Skeletal muscle satellite cell (primary cell): Measurements from ENCODE around the gene PDIA2.

Experiments used
- H3K27me3 ChIP-seq: 2 replicates; pipeline ENCODE4 v1.7.0; 2013; ENCODE audit warnings: low read length; ENCODE audit not compliant: control insufficient read depth, insufficient read depth
- H3K36me3 ChIP-seq: 2 replicates; pipeline ENCODE4 v1.7.0; 2013; ENCODE audit warnings: mild to moderate bottlenecking, control low read depth, low read length; ENCODE audit not compliant: insufficient read depth
- H3K4me1 ChIP-seq: 2 replicates; pipeline ENCODE4 v1.7.0; 2013; ENCODE audit warnings: low read length; ENCODE audit not compliant: control insufficient read depth, insufficient read depth
- H3K4me2 ChIP-seq: 2 replicates; pipeline ENCODE4 v1.7.0; 2013; ENCODE audit warnings: mild to moderate bottlenecking, low read length
- H3K4me3 ChIP-seq: 2 replicates; pipeline ENCODE4 v1.7.0; 2013; ENCODE audit warnings: low read length
- H3K9ac ChIP-seq: 2 replicates; pipeline ENCODE4 v1.7.0; 2013; ENCODE audit warnings: mild to moderate bottlenecking, low read depth, low read length, moderate library complexity
- H3K9me3 ChIP-seq: replicated peaks from 2 replicates; pipeline ENCODE4 v1.7.0; 2013; ENCODE audit warnings: mild to moderate bottlenecking, control low read depth, low read length

The PDIA2 gene

DNA sequence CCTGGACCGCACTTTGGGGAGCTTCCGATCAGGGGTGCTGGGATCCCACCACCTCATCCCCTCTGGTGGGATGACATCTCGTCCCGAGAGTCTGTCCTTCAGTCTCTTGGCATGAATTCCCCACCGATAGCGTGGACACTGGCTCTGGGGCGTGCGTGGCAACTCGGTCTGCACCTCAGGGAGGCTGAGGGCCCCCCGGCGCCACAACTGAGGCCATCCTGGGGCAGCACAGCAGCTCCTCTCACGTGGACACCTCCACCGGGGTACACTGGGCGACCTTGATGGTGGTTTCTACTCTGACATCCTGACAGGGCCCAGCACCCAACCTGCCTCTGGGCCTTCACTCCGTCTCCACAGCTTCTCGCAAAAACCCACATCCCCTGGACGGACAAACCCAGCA, 8.6 kb downstream of the PDIA2 start:
- Histone ChIP-seq H3K27me3 (no peaks in the 10 kb centered on the region), H3K36me3 (peaks cover 24% of the 10 kb centered on the region), H3K9ac (no peak overlapping the region)

DNA sequence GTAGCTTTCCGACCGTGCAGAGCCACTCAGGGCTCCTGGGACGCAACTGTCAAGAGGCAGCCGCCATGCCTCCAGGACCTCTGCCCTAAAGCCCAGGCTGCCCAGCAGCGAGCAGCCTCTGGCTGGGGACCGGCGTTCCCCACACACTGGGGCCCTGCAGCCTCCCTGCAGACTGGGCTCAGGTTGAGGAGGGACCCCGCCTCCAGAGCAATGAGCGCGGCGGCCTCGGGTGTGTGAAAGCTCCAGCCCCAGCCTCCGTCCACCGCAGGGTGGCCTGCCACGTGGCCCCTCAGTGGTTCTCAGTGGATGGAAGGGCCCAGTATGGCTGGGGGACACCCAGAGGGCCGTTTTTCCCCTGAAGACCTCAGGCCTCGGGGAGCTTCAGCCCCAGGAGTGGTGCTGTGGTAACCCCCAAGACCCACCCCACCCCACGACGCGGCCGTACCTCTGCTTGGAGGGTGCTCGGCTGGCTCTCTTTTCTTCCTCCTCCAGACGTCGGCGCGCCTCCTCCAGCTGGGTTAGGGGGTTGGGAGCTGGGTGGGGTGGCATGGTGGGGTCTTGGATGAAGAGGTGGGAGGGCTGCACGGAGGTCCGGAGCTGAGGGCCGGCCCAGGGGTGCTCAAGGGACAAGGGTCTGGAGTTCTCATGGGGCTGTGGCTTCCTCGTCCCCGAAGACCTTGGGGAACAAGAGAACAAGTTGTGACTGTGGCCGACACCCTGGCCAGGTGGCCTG, 10.2 kb downstream of the PDIA2 start:
- Histone ChIP-seq H3K4me1 (no peaks in the 10 kb centered on the region), H3K27me3 (no peaks in the 10 kb centered on the region), H3K9me3 (no peaks in the 10 kb centered on the region), H3K4me2 (no peak overlapping the region), H3K9ac (no peak overlapping the region), H3K36me3 (peaks cover 24% of the 10 kb centered on the region), H3K4me3 (no peak overlapping the region)

More for the DNA sequence above, 8.6 kb downstream of the PDIA2 start:
- Histone ChIP-seq H3K4me1 (no peaks in the 10 kb centered on the region), H3K4me3 (no peak overlapping the region), H3K9me3 (no peaks in the 10 kb centered on the region), H3K4me2 (no peak overlapping the region)

DNA sequence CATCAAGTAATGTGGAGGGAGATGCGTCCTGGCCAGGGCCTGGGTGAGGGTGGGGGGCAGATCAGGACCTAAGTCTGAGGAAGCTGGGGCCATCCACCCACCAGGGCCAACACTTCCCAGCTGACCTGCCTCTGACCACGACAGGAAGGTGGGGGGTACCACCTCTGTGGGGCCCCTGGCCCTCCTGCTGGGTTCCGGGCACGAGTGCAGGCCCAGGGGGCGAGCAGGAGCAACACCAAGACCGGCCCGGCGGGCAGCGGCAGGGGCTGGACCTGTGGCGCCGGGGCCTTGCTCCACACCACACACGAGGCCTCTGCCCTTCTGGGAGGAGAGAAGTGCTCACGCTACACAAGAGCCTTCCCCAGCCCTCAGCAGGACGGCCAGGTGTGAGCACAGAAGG, 13.3 kb downstream of the PDIA2 start:
- Histone ChIP-seq H3K4me1 (no peaks in the 10 kb centered on the region), H3K36me3 (peaks cover 20% of the 10 kb centered on the region), H3K4me2 (no peak overlapping the region), H3K4me3 (no peak overlapping the region), H3K9ac (no peak overlapping the region), H3K27me3 (no peaks in the 10 kb centered on the region), H3K9me3 (no peaks in the 10 kb centered on the region)

DNA sequence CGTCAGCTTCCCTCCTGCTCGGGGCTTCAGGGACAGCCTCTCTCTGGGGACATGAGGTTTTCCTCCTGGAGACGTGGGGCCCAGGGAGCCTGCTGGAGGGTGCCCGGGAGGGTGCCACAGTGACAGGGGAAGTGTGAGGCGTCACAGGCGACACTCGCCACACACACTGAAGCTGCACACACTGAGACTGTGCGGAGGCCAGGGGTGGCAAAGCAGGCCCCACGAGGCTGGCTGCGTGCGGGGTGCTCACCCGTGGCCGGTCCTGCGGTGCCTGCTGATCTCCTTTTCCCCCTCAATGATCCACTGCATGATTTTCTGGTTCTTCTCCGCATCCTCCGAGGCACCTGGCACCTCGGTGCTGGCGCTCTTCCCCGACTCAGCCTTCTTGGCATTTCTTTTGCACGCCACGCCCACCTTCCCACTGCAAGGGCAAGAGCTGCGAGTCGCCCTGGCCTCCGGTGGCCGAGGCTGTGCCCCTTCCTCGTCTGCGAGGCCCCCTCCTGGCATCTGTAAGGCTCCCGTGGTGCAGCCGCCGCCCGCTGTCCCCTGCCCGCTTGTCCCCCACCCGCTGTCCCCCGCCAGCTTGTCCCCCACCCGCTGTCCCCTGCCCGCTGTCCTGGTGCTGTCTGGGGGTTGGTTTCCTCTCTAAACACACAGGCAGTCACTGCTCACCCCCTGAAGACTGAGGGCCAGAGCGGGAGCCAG, 14.0 kb downstream of the PDIA2 start:
- no peaks in the 10 kb centered on the region for H3K27me3 ChIP-seq
- H3K4me1 ChIP-seq: no peaks in the 10 kb centered on the region
- no peak overlapping the region for H3K9ac ChIP-seq
- peaks cover 18% of the 10 kb centered on the region for H3K36me3 ChIP-seq
- no peak overlapping the region for H3K4me2 ChIP-seq
- no peaks in the 10 kb centered on the region for H3K9me3 ChIP-seq
- no peak overlapping the region for H3K4me3 ChIP-seq

DNA sequence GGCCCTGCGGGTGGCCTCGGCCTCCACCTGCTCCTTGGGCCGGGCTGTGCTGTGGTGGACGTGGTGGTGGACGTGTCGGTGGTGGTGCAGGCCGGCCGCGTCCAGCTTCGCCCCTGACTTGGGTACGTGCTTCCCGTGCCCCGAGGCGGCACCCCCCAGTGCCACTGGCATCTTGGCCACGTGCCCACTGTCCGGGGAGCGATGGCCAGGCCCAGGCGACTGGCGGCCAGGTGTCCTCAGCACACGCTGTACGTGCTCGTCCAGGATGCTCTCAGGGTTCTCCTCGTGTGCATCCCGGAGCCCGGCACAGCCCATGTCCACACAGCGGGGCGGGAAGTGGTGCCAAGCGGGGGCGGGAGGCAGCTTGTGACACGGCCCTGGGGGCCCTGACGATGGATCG, 14.9 kb downstream of the PDIA2 start:
- H3K9me3 ChIP-seq: no peaks in the 10 kb centered on the region
- H3K9ac ChIP-seq: no peak overlapping the region
- no peaks in the 10 kb centered on the region for H3K4me1 ChIP-seq
- no peak overlapping the region for H3K4me3 ChIP-seq
- H3K4me2 ChIP-seq: no peak overlapping the region
- H3K27me3 ChIP-seq: no peaks in the 10 kb centered on the region
- H3K36me3 ChIP-seq: peaks cover 13% of the 10 kb centered on the region

DNA sequence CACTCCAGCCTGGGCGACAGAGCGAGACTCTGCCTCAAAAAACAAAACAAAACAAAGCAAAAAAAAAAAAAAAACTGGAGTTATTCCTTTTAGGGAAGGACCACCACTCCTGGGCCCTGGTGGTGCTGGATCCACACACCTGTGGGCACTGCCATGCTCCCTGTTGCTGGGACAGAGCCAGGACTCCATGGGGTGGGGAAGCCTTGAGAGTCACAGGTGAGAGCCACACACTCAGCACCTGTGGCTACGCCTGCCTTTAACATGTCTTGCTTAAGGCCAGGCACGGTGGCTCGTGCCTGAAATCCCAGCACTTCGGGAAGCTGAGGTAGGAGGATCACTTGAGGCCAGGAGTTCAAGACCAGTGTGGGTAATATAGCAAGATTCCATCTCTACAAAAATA, 18.3 kb downstream of the PDIA2 start:
- Histone ChIP-seq H3K9me3 (no peaks in the 10 kb centered on the region), H3K4me3 (no peak overlapping the region), H3K4me1 (no peaks in the 10 kb centered on the region), H3K36me3 (peaks cover 16% of the 10 kb centered on the region), H3K9ac (no peak overlapping the region), H3K4me2 (no peak overlapping the region), H3K27me3 (no peaks in the 10 kb centered on the region)

DNA sequence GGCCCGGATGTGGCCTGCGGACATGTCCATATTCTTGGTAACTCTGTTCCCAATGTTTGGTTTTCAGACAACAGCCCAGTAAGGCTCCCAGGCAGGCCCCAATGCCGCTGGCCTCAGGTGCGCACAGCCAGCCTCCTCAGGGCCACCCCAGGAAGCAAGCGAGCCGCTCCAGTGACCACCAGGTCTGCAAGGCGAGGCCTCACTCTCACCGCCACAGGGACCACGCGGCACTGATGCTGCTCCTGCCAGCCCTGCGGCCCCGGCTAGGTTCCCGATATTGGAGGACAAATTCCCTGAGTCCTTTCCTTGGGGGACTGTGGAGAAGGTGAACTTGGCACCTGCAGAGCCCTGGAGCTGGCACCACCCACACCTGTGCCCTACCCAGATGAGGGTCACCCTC, 19.0 kb downstream of the PDIA2 start:
- Histone ChIP-seq H3K27me3 (no peaks in the 10 kb centered on the region), H3K4me3 (no peak overlapping the region), H3K9me3 (no peaks in the 10 kb centered on the region), H3K9ac (no peak overlapping the region), H3K36me3 (peaks cover 12% of the 10 kb centered on the region), H3K4me2 (no peak overlapping the region), H3K4me1 (no peaks in the 10 kb centered on the region)

DNA sequence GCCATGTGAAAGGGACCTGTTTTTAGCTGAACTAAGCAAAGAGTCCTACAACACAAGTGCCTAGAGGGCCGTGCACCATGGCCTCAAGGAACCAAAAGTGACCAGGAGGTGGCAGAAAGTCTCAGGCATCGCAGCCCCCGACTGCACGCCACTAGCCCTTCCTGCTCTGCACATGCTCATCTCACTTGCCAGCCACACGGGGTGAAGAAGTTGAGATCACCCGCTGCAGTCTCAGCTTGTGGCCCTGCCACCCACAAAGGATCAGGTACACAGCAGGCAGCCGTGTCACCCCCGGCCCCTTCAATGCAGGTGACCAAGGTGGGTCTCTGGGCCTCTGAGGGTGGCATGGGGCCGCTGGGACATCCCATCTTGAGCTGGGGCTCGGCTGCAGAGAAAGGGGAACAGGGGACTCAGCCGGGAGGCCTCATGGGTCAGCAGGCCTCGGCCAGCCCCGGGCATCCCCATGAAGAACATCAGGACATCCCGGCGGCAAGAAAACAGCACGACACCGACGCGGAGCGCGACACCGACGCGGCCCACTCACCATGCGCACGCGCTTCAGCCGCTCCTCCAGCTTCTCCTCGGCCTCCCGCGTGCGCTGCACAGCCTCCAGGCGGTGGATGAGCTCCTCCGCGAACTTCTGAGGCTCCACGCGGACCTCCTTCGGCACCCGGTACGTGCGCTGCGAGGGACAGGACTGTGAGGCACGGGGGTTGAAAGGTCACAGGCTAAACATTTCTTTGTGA, 21.0 kb downstream of the PDIA2 start:
- Histone ChIP-seq H3K4me3 (no peak overlapping the region), H3K9me3 (no peaks in the 10 kb centered on the region), H3K4me1 (no peaks in the 10 kb centered on the region), H3K9ac (no peak overlapping the region), H3K36me3 (peaks cover 17% of the 10 kb centered on the region), H3K4me2 (no peak overlapping the region), H3K27me3 (no peaks in the 10 kb centered on the region)

DNA sequence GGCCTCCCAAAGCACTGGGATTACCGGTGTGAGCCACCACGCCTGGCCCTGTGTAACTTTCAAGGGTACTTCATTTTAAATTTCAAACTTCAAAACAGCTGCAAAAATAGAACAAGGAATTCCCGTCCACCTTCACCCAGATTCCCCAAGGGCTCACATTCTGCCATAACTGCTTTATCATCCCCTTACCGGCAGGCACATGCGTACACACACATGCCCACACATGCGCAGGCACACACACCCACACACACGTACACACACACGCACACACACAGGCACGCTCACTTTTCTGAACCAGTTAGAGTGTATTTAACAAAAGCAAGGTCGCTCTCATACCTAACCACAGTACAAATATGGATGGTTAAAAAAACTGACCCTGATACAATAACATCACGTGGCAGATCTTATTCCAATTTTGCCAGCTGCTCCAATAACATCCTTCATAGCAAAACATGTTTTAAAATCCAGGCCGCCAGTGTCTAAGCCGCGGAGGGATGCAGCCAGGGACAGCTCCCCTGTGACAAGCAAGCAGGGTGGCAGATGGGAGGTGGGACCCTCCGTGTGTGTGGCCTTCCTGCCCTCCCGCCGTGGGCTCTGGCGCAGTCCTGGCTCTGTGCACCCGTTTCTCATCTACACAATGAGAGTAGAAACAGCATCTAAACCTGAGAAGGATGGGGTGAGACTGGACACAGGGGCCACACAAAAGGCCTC, 23.1 kb downstream of the PDIA2 start:
- no peak overlapping the region for H3K9ac ChIP-seq
- H3K9me3 ChIP-seq: no peaks in the 10 kb centered on the region
- H3K36me3 ChIP-seq: peaks cover 23% of the 10 kb centered on the region
- H3K4me3 ChIP-seq: no peak overlapping the region
- no peaks in the 10 kb centered on the region for H3K27me3 ChIP-seq
- H3K4me2 ChIP-seq: no peak overlapping the region
- no peaks in the 10 kb centered on the region for H3K4me1 ChIP-seq

DNA sequence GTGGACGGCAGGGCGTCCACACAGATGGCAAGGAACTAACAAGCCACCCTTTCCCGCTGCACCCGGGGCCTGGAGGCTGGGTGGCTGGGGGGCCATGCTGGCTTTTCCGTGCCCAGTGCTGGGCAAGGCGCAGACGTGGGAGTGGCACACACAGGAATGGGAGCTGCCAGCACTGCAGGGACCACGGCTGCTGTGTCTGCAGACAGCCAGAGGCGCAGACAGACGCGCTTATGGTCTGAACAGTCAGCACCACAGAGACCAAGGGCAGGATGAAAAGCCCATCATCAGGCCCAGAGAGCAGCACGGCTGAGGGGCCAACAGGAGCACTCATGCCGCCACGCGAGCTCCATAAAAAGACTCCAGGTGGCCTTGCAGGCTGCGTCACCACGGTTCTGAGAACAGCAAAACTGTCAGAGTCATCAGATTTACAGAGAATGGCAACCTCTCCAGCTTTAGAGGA, 24.0 kb downstream of the PDIA2 start:
- no peaks in the 10 kb centered on the region for H3K27me3 ChIP-seq
- H3K4me1 ChIP-seq: no peaks in the 10 kb centered on the region
- H3K9ac ChIP-seq: no peak overlapping the region
- H3K36me3 ChIP-seq: peaks cover 27% of the 10 kb centered on the region
- H3K9me3 ChIP-seq: no peaks in the 10 kb centered on the region
- H3K4me3 ChIP-seq: no peak overlapping the region
- H3K4me2 ChIP-seq: no peak overlapping the region

DNA sequence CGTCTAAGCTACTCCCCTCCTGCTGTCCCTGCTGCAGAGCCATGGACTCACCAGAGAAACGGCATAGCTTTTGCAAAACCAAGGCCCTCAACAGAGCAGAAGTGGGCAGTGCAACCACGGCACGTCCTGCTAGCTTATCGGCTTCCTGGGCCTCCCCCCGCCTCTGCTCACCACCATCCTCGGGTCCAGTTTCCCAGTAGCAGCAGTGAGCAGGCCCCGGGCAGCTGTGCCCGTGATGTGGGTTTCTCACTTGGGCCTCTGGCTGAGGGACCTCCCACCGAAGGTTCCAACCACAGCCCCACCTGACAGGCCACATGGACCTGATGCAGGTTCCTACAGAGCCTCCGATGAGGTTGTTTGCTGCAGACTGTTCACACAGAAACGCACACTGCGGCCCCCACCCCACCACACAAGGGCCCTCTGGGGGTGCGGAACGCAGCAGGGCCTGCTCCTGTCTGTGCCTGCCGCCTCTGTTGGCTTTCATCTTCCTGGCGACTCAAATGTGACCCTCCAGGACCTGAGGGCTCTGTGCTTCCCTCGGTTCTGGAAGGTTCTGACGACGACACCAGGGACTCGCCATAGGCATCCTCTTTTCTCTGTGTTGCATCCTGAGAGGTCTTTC, 24.8 kb downstream of the PDIA2 start:
- Histone ChIP-seq H3K4me2 (no peak overlapping the region), H3K4me3 (no peak overlapping the region), H3K27me3 (no peaks in the 10 kb centered on the region), H3K9ac (no peak overlapping the region), H3K9me3 (no peaks in the 10 kb centered on the region), H3K4me1 (no peaks in the 10 kb centered on the region), H3K36me3 (peaks cover 35% of the 10 kb centered on the region)
